ENCODE measurements around the gene TAGAP. TPM values are rescaled to one million over a fixed set of nuclear protein-coding genes. Genes with fewer than 3 reads are reported as not detected.
A peak's percentile ranks its signal among the peaks of the same experiment; 100 is the strongest.

TAGAP gene
- total RNA-seq, 4 donors from 2014 or later: 1.0 to 4.3 (median 1.9) TPM

- Histone ChIP-seq H3K27ac (no peak overlapping the region), H3K9me3 (no peaks in the 10 kb centered on the region), H3K36me3 (no peaks in the 10 kb centered on the region), H3K4me1 (no peaks in the 10 kb centered on the region), H3K4me3 (no peak overlapping the region), H3K27me3 (no peaks in the 10 kb centered on the region)
- ATAC-seq: no peak
- 64 to 73% methylated on average over 4 to 10 of the region's 10 CpGs for WGBS, 2 donors (ENCODE audit: low coverage in 1 of 2)
- TF ChIP-seq EP300 (IDR thresholded peaks at IDR 0.05): no peak
- TF ChIP-seq POLR2AphosphoS5 (IDR thresholded peaks at IDR 0.05): no peak
- TF ChIP-seq POLR2A (IDR thresholded peaks at IDR 0.05): no peak
- peak in 2 of 4 experiments; percentile 13 to 39 for TF ChIP-seq CTCF (IDR thresholded peaks at IDR 0.05)
Observed at GRCh38 chr6:159008656-159009288, 36.0 kb downstream of the TAGAP start.

GRCh38 chr6:159007510-159007909 is 37.3 kb downstream of the TAGAP start:
- H3K4me3 ChIP-seq: no peak overlapping the region
- H3K36me3 ChIP-seq: no peaks in the 10 kb centered on the region
- H3K27me3 ChIP-seq: no peaks in the 10 kb centered on the region
- WGBS, 2 donors (ENCODE audit: low coverage in 1 of 2): 91 to 92% methylated on average over 5 of the region's 5 CpGs
- H3K27ac ChIP-seq: no peak overlapping the region
- no peaks in the 10 kb centered on the region for H3K9me3 ChIP-seq
- no peak for TF ChIP-seq EP300 (IDR thresholded peaks at IDR 0.05)
- no peak for TF ChIP-seq CTCF (IDR thresholded peaks at IDR 0.05)
- no peak for TF ChIP-seq POLR2A (IDR thresholded peaks at IDR 0.05)
- no peak for TF ChIP-seq POLR2AphosphoS5 (IDR thresholded peaks at IDR 0.05)
- ATAC-seq: no peak
- H3K4me1 ChIP-seq: no peaks in the 10 kb centered on the region

- WGBS, 2 donors (ENCODE audit: low coverage in 1 of 2): 82 to 88% methylated on average over 4 to 5 of the region's 5 CpGs
- no peaks in the 10 kb centered on the region for H3K27me3 ChIP-seq
- no peak for ATAC-seq
- no peaks in the 10 kb centered on the region for H3K9me3 ChIP-seq
- peaks cover 0 to 12% (median 6%) of the 10 kb centered on the region in 3 donors for H3K4me1 ChIP-seq
- H3K36me3 ChIP-seq: no peaks in the 10 kb centered on the region
- no peak overlapping the region for H3K4me3 ChIP-seq
- H3K27ac ChIP-seq: no peak overlapping the region
- TF ChIP-seq POLR2AphosphoS5 (IDR thresholded peaks at IDR 0.05) (no peak), POLR2A (IDR thresholded peaks at IDR 0.05) (no peak), EP300 (IDR thresholded peaks at IDR 0.05) (no peak), CTCF (IDR thresholded peaks at IDR 0.05) (no peak)
Observed at GRCh38 chr6:159005436-159005835, 39.4 kb downstream of the TAGAP start.

GRCh38 chr6:159004592-159004991 is 40.2 kb downstream of the TAGAP start:
- no peak for ATAC-seq
- Histone ChIP-seq H3K27ac (no peak overlapping the region), H3K27me3 (no peaks in the 10 kb centered on the region), H3K36me3 (no peaks in the 10 kb centered on the region), H3K4me1 (peaks cover 0 to 16% (median 6%) of the 10 kb centered on the region in 3 donors), H3K9me3 (no peaks in the 10 kb centered on the region), H3K4me3 (no peak overlapping the region)
- WGBS, 2 donors (ENCODE audit: low coverage in 1 of 2): 60 to 82% methylated on average over 3 of the region's 3 CpGs
- TF ChIP-seq CTCF (IDR thresholded peaks at IDR 0.05): no peak
- TF ChIP-seq POLR2AphosphoS5 (IDR thresholded peaks at IDR 0.05): no peak
- TF ChIP-seq EP300 (IDR thresholded peaks at IDR 0.05): no peak
- no peak for TF ChIP-seq POLR2A (IDR thresholded peaks at IDR 0.05)

GRCh38 chr6:159002432-159003155 is 42.2 kb downstream of the TAGAP start:
- H3K9me3 ChIP-seq: no peaks in the 10 kb centered on the region
- H3K4me1 ChIP-seq: peaks cover 0 to 25% (median 6%) of the 10 kb centered on the region in 3 donors
- H3K36me3 ChIP-seq: no peaks in the 10 kb centered on the region
- no peak overlapping the region for H3K4me3 ChIP-seq
- WGBS, 2 donors (ENCODE audit: low coverage in 1 of 2): 83 to 90% methylated on average over 7 to 12 of the region's 12 CpGs
- no peak for TF ChIP-seq CTCF (IDR thresholded peaks at IDR 0.05)
- TF ChIP-seq POLR2AphosphoS5 (IDR thresholded peaks at IDR 0.05): no peak
- TF ChIP-seq EP300 (IDR thresholded peaks at IDR 0.05): no peak
- TF ChIP-seq POLR2A (IDR thresholded peaks at IDR 0.05): no peak
- ATAC-seq: no peak
- H3K27ac ChIP-seq: no peak overlapping the region
- no peaks in the 10 kb centered on the region for H3K27me3 ChIP-seq
